ENCODE data around the gene RGS3.

The RGS3 gene

DNA sequence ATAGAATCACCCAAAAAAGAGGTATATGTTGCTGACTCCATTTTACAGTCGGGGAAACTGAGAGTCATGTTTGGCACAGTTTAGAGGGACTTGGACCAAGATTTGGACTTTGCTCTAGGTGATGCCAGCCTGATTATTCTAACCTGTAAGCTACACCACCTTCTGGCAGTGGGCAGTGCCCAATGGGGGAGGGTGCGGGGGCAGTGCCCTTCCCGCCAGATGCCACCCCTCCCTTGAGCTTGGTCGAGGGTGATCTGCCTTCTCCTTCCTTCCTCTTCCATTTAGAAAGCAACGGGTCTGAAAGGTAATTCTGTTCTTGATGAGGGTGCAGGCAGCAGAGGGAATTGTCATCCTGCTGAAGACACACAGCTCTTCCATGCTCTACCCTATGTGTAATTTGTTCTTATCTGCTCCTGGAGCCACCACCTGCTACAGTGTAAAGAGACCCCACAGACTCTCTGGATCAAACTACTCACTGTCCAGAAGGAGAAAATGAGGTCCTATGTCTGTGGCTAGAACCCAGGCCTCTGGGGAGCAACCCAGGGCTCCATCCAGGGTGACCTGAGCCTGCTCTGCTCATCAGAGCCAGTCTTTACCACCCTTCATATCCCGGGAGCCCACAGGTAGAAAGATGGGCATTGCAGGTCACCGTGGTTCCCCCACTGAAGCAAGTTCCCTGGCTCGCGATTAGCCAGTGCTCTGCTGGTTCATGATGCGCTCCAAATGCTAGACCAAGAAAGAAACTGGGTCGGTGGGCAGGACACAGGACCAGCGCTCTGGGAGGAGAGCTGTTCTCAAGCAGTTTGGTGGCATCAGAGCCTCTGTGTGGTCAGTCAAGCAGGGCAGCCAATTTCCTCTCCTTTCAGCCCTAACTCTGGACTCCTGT is 156.2 kb downstream of the RGS3 start:
- DNase-seq (ENCODE audit: low read depth), result no peak

DNA sequence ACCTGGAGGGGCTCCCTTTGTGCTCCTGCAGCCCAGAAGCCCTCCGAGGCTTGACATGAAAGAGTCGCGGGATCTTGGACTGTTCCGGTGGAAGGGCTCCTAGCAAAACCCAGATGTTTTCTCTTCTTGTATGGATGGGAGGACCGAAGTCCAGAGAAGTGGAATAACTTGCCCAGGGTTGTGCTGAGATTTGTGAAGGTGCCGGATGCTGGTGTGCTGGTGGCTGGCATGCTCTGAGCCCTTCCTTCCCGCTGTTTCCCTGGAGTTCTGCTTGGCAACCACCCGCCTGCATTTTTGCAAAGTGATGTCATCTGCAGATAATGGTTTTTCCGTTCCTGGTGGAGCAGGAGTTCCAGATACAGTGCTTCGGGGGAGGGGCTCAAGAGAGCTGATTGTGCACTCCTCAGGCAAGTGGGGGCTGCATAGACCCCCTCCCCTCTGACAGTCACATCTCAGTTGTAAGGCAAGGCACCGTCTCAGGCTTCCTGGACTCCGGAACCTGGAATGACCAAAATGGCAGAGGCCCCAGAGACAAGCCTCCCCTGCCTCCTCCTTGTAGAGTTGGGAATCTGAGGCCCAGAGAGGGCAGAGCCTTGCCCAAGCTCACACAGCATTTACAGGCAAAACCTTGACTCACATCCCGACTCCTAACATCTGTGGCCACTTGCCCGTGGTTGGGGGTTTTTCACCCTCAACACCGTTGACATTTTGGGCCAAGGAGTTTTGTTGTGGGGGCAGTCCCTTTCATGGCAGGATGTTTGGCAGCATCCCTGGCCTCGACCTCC is 157.0 kb downstream of the RGS3 start:
- DNase-seq (ENCODE audit: low read depth), result no peak

DNA sequence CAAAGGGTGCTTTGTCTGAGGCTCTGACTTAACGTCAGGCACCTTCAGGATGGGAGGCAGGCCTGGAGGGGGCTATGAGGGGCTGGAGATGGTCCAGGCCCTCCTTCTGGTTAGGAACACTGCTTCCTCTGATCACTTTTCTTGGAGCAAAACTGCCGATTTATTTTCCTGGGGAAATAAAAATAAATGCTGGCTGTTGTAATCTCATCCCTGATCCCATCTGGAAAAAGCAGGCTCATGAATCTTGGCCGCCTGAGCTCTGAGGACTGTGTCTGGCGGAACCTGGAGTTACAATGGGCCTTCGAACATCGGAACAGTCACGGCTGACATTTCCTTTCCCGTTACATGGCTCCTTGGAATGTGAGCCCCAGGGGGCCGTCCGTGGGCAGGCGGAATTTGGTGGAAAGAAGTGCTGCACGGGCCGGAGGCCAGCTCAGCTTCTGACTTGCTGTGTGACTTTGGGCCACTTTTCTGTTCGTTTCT is 157.8 kb downstream of the RGS3 start:
- DNase-seq (ENCODE audit: low read depth), result no peak

DNA sequence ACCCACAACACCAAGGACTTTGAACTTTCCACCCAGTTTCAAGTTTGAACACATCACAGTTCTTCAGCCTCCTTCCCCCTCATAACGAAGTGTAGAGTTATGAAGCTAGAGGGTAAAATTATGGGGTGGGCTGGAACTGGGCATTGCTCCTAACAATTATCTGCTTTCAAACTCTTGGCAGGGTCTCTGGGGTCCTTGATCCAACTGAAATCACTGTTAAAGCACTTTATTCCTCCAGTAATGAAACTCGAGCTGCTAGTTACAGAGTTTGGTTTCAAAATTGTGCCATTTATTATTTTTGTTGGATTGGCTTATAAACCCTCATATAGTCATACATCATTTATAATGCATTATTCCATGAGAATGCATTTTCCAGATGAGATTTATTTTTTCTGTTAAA is 158.5 kb downstream of the RGS3 start:
- DNase-seq (ENCODE audit: low read depth), result no peak

DNA sequence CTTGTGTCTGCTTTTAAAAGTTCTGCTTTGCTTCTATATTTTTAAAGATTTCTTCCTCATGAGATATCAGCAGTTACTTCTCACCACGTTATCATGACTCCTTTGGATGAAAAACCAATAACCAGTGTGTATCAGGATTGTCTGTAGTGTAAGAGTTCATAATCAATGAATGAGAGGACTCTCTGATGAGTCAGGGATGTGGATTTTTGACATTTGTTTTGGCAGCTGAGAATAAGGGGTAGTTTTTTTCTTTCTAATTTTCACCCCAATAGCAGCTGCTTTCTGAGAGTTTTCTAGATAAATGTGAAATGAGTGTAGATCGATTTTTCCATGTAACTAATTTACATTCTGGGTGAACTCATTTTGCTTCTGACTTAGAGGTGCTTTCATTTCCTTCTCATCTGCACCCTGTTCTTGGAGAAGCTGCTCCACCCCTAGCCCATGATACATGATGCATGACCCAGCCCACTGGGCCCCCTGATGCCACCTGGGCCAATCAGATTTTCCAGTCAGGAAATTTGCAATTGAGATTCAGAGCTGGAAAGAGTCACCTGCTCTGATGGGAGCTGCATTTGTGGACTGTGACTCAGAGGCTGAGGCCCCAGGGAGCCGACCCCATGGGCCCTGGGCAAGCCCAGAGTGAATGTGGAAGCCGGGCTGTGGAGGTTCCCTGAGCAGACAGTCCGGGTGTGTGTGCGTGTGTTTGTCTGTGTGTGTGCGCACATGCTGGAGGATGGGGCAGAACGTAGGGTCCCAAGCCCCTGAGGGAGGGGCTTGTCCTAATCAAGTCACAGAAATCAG is 159.3 kb downstream of the RGS3 start:
- DNase-seq (ENCODE audit: low read depth), result no peak

DNA sequence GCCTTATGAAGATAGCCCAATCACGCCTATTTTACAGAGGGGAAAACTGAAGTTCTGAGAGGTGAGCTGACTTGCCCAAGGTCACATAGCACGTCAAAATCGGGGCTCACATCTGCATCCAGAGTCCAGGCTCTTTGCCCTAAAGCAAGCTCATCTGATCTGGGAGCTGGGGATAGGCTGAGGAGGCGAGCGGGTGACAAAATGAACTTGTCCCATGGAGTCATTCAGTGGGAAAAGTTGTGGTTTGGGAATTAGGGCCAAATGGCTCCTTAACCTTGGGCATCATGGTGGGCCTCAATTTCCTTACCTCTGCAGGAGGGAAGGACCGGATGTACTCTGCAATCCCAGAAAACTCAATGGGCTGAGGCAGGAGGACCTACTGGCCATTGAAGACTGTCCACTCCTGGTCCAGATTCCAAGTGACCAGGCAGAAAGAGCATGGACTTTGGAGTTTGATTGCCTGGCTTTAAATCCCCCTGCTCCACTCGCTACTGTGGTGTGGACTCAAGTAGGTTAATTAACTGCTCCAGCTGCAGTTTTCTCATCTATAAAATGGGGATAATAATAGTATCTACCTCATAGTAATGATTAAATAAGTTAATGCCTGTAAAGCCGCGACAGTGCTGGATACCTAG is 160.4 kb downstream of the RGS3 start:
- DNase-seq (ENCODE audit: low read depth), result no peak

DNA sequence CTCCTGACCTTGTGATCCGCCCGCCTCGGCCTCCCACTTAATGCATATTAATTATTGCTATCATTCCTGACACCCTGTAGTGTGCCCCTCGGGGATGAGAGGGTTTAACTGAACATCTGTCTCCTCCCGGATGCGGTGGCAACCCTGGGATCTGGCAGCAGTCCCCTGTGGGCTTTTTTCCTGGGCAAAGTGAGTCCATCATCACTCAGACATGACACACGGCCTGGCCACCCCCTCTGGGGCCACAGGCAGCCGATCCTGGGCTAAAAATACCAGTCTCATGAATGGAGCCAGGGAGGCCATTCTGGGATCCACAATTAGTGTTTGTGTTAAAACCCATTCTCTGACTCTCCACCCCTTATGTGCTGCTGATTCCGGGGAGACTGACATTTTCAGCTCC is 161.2 kb downstream of the RGS3 start:
- DNase-seq (ENCODE audit: low read depth), result no peak

DNA sequence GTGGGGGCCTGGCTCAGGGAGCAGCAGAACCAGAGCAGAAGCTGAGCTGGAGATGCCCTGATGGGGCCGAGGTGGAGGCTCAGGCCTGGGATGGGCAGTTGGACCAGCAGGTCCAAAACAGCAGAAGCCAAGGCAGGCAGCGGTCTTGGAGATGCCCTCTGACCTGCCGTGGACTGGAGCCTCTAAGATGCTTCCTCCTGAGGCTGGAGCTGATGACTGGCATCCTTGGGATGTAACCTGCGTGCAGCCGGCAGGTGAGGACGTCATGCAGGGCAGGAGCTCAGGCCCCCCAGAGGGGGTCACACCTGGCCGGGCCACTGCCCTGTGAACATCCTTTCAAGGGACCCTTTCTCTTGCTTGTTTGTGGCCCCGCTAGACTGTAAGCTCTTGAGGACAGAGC is 162.0 kb downstream of the RGS3 start:
- DNase-seq (ENCODE audit: low read depth), result no peak

DNA sequence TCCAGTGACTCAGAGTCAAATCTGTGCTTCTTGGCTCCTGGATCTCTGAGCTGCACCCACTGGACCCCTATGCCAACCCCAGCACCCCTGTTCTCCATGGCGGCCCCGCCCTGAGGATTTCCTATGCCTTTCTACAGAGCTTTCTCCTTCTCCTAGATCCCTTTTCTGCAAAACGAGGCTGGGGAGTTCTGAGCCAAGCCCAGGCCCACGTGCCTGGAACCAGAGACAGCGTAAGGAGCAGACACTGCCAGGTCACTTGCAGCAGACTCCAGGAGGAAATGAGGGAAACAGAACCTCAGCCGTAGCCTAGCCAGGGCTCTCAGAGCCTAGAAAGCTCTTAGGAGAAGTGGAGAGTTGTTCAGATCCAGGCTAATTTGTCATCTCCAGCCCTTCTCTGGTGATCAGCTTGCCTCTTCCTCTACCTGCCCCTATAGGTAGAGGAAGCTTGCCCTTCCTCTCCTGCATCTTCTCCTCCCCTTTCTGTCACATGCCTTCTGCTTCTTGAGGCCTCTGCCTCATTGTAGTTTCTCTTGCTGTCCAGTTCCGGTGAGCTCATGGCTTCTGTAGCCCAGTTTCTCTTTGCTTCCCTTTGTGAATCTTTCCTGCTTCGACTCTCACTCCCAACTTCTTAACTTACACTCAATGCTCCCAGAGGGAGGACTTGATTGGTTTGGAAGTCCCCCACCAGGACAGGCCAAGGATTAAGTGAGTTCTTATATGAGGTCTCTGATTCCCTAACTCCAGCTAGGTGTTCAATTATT is 163.4 kb downstream of the RGS3 start:
- no peak for DNase-seq (ENCODE audit: low read depth)

DNA sequence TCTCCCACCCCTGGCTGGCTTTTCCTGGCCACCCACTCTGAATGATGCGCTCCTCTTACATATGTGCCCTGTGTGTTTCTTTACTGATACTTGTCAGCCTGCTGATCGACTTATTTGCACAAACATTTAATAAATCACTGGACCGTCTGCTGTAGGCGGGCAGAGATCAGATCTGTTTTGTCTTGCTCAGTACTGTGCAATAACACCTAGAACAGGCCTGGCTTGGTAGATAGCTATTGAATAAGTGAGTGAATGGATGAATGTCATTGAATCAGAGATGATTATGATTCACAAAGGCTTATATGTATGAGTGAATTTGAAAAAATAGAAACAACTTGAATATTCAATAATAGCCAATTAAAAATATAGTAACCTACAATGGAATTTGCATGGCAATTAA is 165.1 kb downstream of the RGS3 start:
- DNase-seq (ENCODE audit: low read depth), result no peak

DNA sequence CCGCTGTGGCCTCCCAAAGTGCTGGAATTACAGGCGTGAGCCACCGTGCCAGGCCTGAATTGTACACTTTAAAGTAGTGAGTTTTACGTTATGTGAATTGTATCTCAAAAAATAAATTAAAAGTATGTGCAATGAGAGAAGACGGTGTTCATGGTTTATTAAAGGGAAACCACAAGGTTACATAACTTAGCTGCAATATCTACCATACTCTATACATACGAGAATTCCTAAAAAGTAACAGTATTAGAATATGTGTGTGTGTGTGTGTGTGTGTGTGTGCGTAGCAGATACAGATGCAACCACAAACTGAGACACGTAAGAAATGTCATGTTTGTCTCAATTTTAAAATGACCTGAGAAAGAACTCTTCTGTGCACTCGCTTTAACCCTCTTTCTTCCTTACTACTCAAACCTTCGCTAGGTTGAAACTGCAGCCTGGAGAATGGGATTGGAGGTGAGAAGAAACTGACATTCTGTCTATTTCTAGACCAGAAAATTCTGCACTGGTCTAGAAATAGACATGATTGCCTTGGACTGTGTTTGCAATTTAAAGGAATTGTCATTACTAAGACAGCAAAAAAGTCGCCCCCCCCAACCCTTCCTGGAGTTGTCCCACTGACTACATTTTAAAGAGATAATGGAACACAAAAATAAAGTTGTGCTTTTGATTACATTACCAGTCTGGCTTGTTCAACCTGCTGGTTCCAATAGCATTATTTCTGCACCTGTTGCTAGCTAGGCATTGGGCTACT is 167.0 kb downstream of the RGS3 start:
- no peak for DNase-seq (ENCODE audit: low read depth)

DNA sequence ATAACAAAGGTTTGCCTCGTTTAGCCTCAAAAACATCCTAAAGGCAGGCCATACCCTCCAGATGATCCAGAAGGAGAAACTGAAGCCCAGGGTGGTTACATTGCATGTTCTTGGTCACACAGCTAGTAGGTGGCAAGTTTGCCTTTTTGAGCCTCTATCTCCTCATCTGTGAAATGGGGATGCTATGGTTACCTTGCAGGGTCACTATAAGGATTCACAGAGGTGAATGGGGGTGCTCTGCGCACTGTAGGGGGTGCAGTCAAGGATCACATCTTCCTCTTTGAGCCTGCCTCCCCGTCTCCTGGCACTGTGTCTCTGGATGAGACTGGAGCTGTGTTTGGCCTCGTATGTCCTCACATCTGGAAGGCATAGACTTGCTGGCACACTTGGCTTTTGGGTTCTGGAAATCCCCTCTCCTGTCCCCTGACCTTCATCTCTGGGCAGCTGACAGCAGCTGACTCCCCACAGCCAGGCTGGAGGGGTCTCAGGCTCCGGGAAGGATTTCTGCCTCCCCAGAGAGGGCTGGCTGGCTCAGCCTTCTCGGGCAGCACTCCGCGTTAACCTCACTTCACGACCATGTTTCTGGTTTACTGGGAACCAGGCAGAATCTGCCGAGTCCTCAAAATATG is 167.7 kb downstream of the RGS3 start:
- no peak for DNase-seq (ENCODE audit: low read depth)

DNA sequence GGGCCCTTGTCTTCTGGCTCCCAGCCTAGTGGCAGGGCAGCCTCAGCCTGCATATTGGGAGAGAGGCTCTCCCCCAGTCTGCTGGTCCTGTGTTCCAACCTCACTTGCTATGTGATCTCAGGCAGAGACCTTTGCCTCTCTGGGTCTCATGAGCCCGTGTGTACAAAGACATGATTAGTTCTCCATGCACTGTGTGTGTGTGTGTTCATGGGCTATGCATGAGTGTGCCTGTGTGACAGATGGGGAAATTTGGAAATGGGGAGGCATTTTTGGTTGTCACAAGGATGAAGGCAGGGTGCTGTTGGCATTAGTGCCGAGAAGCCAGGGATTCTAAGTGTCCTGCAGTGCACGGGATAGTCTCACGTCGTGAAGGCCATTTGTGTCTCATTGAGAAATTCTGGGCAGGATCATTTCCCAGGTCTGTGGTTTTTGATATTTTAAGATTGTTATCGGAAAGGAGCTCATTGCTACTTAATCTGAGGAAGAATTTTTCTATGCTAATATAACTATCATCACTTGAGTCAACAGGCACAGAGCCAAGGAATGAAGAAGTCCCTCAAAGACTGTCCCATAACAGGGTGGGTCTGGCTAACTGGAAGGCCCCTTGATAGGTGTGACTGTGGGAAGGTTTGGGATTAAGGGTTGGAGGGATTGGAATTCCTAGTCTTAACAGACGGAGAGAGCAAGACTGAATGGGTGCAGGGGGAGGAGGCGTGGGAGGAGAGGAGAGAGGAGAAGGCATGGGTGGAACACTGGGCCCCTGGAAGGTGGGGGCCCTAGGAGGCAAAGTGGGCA is 168.5 kb downstream of the RGS3 start:
- DNase-seq (ENCODE audit: low read depth), result no peak

DNA sequence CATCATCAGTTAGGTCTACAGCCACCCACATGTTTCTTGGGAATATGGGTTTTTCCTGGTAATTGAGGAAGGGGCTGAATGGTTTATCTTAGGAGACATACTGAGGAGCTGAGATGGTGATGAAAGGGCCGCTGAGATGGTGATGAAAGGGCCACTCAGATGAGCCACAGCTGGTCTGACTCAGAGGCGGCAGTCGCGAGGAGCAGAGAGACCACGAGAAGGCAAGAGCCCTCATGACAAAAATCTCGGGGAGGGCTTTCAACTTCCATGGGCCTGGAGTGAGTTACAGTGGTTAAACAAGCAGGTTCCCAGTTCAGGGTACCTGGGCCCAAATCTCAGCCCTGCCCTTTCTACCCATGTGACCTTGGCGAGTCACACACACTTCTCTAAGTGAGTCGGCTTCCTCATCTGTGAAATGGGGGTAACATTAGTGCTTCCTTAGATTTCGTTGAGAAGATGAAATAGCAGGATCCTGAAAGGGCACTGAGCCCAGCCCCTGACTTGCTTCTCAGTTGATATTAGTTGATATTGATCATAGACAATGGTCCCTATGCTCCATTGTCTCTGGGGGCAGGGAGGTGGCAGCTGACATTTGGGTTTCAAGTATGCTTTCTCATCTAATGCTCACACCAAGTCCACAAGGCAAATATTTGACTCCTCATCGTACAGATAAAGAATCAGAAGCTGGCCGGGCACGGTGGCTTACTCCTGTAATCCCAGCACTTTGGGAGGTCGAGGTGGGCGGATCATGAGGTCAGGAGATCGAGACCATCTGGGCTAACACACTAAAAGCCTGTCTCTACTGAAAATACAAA is 169.5 kb downstream of the RGS3 start:
- DNase-seq (ENCODE audit: low read depth), result no peak

DNA sequence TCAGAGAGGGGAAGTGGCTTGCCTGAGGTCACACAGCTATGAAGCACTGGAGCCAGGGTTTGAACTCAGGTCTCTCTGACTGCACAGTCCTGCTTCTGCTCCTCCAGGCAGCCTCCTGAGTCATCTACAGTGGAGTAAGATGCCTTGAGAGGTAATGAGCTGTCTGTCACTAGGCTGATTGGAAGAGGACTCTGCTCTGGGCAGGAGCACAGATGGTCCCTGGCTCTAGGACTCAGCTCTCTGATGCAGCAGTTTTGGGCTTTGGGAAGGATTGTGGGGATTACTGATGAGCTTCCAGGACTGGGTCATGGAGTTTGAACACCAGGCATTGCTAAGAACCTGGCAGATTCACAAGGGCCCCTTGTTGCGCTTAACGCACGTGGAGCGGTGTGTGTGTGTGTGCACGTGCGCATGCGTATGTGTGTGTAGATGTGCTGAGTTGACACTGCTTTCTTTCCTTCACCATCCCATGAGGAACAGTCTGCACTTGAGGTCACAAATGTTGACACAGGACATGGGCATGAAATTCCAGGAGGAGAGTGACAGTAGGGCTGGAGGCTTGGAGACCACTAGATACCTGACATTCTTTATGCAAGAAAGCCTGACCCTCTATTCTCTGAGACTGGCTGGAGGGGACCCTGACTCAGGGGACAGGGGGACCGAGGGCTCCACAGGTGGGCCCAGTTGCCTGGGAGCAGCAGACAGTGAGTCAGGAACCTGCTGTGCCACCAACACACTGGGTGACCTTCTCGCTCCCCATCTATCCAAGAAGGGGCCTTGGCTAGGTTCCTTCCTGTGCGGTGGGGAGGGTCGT is 170.5 kb downstream of the RGS3 start:
- no peak for DNase-seq (ENCODE audit: low read depth)

DNA sequence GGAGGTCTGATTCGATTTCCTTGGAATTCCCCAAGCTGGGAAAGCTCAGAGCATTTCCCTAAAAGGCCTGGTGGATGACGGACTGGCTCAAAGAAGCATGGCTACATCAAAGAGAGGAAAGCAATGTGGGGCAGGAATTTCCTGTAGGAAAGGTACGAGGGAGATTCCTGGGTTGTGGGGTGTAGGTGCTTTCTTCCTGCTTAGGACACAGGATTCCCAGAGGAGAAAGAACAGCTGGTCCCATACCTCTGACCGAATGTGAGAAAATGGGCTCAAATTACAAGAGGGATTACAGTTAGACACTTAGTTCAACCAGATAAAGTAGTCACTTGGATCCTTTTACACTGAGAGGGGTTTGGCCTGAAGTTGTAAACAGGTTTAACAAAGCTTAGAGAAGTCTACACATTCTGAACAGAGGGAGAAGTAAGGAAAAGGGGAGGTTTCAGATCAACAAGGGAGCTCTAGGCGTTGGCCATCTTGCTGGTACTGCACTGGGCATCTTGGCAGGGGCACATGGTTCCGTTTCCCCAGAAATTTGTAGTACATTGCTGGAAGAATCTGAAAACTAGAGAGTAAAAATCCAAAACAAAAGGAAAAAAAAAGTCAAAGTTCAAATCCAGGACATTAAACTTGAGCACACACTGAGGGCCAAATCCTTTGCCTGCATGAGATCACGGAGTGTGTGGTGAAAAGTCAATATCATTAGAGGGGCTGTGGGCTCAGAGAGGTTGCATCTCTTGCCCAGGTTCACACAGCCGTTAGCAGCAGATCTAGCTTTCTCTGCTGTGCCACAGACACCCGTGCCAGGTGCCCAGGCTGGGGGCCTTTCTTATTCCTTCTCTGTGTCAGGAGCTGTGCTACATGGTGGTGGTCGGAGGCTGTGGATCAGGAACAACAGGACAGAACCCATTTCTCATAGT is 171.3 kb downstream of the RGS3 start:
- DNase-seq (ENCODE audit: low read depth), result no peak
